Hepatocyte (in vitro differentiated cells): ENCODE results near the gene MGMT. TPM values are rescaled to one million over a fixed set of nuclear protein-coding genes. Genes with fewer than 3 reads are reported as not detected.

Experiments
- DNase-seq: peaks from one replicate; pipeline ENCODE4 v3.0.0-alpha.2; 2016; ENCODE audit warnings: low spot score
- H2AFZ ChIP-seq: fragments of 200-600 bp; sonication (generic); 2 replicates; pipeline ENCODE4 v1.6.0; 2016; ENCODE audit warnings: antibody characterized with exemption, mild to moderate bottlenecking
- H3K27ac ChIP-seq: fragments of 200-600 bp; sonication (generic); 2 replicates; pipeline ENCODE4 v1.5.1; 2016; ENCODE audit warnings: mild to moderate bottlenecking
- H3K27me3 ChIP-seq: fragments of 200-600 bp; sonication (generic); 2 replicates; pipeline ENCODE4 v1.6.1; 2016
- H3K36me3 ChIP-seq: fragments of 200-600 bp; sonication (generic); replicated peaks from 2 replicates; pipeline ENCODE4 v1.5.1; 2016; ENCODE audit warnings: low read depth; ENCODE audit not compliant: insufficient read depth
- H3K4me1 ChIP-seq: fragments of 200-600 bp; sonication (generic); 2 replicates; pipeline ENCODE4 v1.5.1; 2016; ENCODE audit warnings: mild to moderate bottlenecking, moderate library complexity; ENCODE audit not compliant: insufficient read depth
- H3K4me2 ChIP-seq: fragments of 200-600 bp; sonication (generic); 2 replicates; pipeline ENCODE4 v1.6.0; 2016
- H3K4me3 ChIP-seq: fragments of 200-600 bp; sonication (generic); 2 replicates; pipeline ENCODE4 v1.5.1; 2016; ENCODE audit warnings: mild to moderate bottlenecking
- H3K79me2 ChIP-seq: fragments of 200-600 bp; sonication (generic); 2 replicates; pipeline ENCODE4 v1.6.0; 2017; ENCODE audit warnings: mild to moderate bottlenecking
- H3K9me2 ChIP-seq: fragments of 200-600 bp; sonication (generic); replicated peaks from 2 replicates; pipeline ENCODE4 v1.6.0; 2017; ENCODE audit warnings: mild to moderate bottlenecking; ENCODE audit not compliant: insufficient read depth
- H3K9me3 ChIP-seq: fragments of 200-600 bp; sonication (generic); 2 replicates; pipeline ENCODE4 v1.5.1; 2016; ENCODE audit warnings: low read depth, mild to moderate bottlenecking
- H4K20me1 ChIP-seq: fragments of 200-600 bp; sonication (generic); 2 replicates; pipeline ENCODE4 v1.6.0; 2016; ENCODE audit warnings: mild to moderate bottlenecking; ENCODE audit not compliant: insufficient read depth, poor library complexity, severe bottlenecking
- CTCF ChIP-seq: fragments of 200-600 bp; sonication (generic); IDR thresholded peaks from 2 replicates; pipeline ENCODE4 v1.5.1; 2016; ENCODE audit warnings: antibody characterized with exemption, mild to moderate bottlenecking; ENCODE audit not compliant: poor library complexity
- EZH2 ChIP-seq: fragments of 200-600 bp; sonication (generic); IDR thresholded peaks from 2 replicates; pipeline ENCODE4 v1.6.1; 2016; ENCODE audit warnings: antibody characterized with exemption, mild to moderate bottlenecking, borderline replicate concordance
- EZH2phosphoT487 ChIP-seq: fragments of 200-600 bp; sonication (generic); IDR thresholded peaks from one replicate; pipeline ENCODE4 v1.6.1; 2018; ENCODE audit warnings: antibody characterized with exemption, mild to moderate bottlenecking, low read depth, moderate library complexity; ENCODE audit not compliant: unreplicated experiment, severe bottlenecking
- WGBS: methylation state at CpG from one replicate; pipeline ENCODE4 v1.1.6; 2016; ENCODE audit warnings: low lambda C conversion rate; ENCODE audit errors: missing lambda C conversion rate; 5-methylcytosine and 5-hydroxymethylcytosine counted together
- polyA plus RNA-seq: library from polyadenylated mRNA; unstranded; fragments of >200 nt; fragmentation: Nextera tagmentation; extraction: Ambion mirVana; gene quantifications from 2 replicates; pipeline ENCODE4 v1.2.1, GENCODE V29; 2016
- total RNA-seq: library from RNA; depleted of rRNA; stranded (reverse); fragments of >200 nt; gene quantifications from 2 replicates; pipeline ENCODE4 v1.2.3, GENCODE V29; 2014

The MGMT gene
- total and polyA plus RNA-seq, 2 experiments from 2014 or later: 41.5 to 41.9 TPM

- no peaks in the 10 kb centered on the region for H3K4me1 ChIP-seq
- no peak for DNase-seq
- no peaks in the 10 kb centered on the region for H3K79me2 ChIP-seq
- no peak overlapping the region for H3K4me2 ChIP-seq
- 96% methylated on average over 12 of the region's 12 CpGs for WGBS
- no peak overlapping the region for H3K27ac ChIP-seq
- no peak overlapping the region for H3K4me3 ChIP-seq
- H3K36me3 ChIP-seq: no peaks in the 10 kb centered on the region
- H3K9me2 ChIP-seq: no peaks in the 10 kb centered on the region
- H3K27me3 ChIP-seq: no peaks in the 10 kb centered on the region
- H2AFZ ChIP-seq: no peak overlapping the region
- no peaks in the 10 kb centered on the region for H4K20me1 ChIP-seq
- no peaks in the 10 kb centered on the region for H3K9me3 ChIP-seq
- TF ChIP-seq EZH2phosphoT487: no peak
- no peak for TF ChIP-seq CTCF
- TF ChIP-seq EZH2: no peak
These were observed 146.4 kb downstream of the MGMT start for GRCh38 chr10:129613377-129613980.

GRCh38 chr10:129614341-129614740 lies 147.3 kb downstream of the MGMT start:
- WGBS: 97% methylated on average over 19 of the region's 19 CpGs
- DNase-seq: no peak
- no peaks in the 10 kb centered on the region for H3K4me1 ChIP-seq

DNA sequence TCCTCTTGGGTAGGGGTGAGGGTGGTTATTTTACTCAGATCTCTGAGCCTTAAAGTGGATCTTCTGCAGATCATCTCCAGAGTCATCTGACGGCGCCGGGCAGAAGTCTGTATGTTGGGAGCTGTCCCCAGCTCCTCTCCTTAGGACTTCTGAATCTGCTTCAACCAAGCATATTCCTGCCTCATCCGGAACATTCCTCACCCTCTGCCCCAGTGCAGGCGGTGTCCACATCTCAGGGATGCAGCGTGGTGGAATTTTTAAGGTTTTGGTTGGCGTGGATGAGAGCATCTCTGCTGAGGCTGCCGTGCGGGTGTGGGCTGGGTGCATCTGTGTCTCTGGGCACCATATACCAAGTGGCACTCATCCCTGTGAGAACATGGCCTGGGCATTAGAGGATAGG lies 148.3 kb downstream of the MGMT start:
- TF ChIP-seq EZH2phosphoT487 (no peak), CTCF (no peak), EZH2 (no peak)

More at GRCh38 chr10:129614341-129614740, 147.3 kb downstream of the MGMT start:
- Histone ChIP-seq H2AFZ (no peak overlapping the region), H3K9me3 (no peaks in the 10 kb centered on the region), H3K79me2 (no peaks in the 10 kb centered on the region), H3K4me2 (no peak overlapping the region), H3K9me2 (no peaks in the 10 kb centered on the region), H3K27ac (no peak overlapping the region), H4K20me1 (no peaks in the 10 kb centered on the region), H3K36me3 (no peaks in the 10 kb centered on the region), H3K4me3 (no peak overlapping the region), H3K27me3 (no peaks in the 10 kb centered on the region)
- TF ChIP-seq EZH2: no peak
- no peak for TF ChIP-seq EZH2phosphoT487
- TF ChIP-seq CTCF: no peak

More for the DNA sequence above, 148.3 kb downstream of the MGMT start:
- Histone ChIP-seq H3K9me2 (no peaks in the 10 kb centered on the region), H3K27ac (no peak overlapping the region), H3K79me2 (no peaks in the 10 kb centered on the region), H3K4me1 (no peaks in the 10 kb centered on the region), H3K9me3 (no peaks in the 10 kb centered on the region), H3K36me3 (no peaks in the 10 kb centered on the region), H4K20me1 (no peaks in the 10 kb centered on the region), H3K4me2 (no peak overlapping the region), H2AFZ (no peak overlapping the region), H3K4me3 (no peak overlapping the region), H3K27me3 (no peaks in the 10 kb centered on the region)
- DNase-seq: no peak
- 95% methylated on average over 9 of the region's 9 CpGs for WGBS
